ENCODE data around the gene SGMS2.

SGMS2 gene

GRCh38 chr4:107831140-107831539, 6.4 kb downstream of the SGMS2 start:
- no peak for DNase-seq

- no peak for DNase-seq
Observed at GRCh38 chr4:107832275-107832807, 7.6 kb downstream of the SGMS2 start.

GRCh38 chr4:107834241-107834794, 9.6 kb downstream of the SGMS2 start:
- DNase-seq = no peak

DNA sequence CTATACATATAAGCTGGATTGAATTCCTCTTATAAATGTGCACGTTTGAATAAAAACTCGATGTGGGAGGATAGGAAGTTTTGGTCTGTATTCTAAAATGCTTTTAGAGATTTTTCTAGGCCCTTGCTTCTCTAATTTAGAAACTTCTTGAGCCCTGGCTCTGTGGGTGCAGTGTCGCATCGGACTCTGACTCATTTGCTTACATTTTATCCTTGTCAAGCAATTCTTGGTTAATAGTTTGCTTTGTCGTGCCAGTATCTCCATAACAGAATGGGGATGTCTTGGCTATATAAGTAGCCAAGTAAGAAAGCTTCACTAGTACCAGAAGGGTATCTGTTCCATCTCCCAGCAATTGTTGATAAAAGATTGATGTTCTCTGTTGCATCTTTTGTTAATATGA, 10.7 kb downstream of the SGMS2 start:
- no peak for DNase-seq

DNA sequence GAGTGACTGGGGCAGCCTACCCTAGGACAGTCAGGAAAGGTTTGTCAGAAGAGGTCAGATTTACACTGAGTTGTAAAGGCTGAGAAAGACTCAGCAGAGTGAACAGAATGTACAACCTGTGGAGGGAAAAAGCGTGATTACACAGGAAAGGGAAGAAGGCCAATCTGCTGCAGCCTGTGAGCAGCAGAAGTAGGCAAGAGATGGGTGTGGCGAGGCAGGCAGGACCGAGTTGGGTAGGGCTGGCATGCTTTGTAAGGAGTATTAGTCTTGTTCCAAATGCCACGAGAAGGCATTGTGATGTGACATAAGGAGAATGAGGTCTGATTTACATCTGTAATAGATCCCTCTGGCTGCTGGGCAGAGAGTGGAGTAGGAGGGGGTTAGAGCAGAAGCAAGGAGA, 12.6 kb downstream of the SGMS2 start:
- no peak for DNase-seq

GRCh38 chr4:107837776-107838618, 13.3 kb downstream of the SGMS2 start:
- DNase-seq = no peak

GRCh38 chr4:107838861-107839565, 14.3 kb downstream of the SGMS2 start:
- DNase-seq = no peak

- DNase-seq = no peak
Observed at GRCh38 chr4:107843391-107843790, 18.7 kb downstream of the SGMS2 start.

DNA sequence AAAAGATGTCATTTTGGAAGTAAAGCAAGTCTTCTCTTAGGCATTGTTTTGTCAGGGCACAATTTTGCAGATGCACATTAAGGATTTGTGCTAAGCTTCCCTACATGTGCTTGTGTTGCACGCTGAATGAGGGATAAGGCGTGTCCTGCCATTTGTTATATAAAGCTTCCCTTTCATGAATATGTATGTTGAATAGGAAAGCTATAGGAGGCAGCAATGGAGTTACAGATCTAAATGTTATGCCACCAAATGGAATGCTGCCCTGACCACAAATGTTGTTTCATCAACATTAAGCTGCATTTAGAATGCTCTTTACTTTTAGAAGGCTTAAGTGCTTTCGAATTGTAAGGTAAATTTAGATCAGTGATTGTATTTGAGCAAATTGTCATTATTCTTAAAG, 20.9 kb downstream of the SGMS2 start:
- no peak for DNase-seq

GRCh38 chr4:107850438-107850837, 25.7 kb downstream of the SGMS2 start:
- DNase-seq = no peak

GRCh38 chr4:107853444-107854355, 29.0 kb downstream of the SGMS2 start:
- DNase-seq = no peak

- no peak for DNase-seq
Observed at GRCh38 chr4:107854356-107855022, 29.8 kb downstream of the SGMS2 start.

DNA sequence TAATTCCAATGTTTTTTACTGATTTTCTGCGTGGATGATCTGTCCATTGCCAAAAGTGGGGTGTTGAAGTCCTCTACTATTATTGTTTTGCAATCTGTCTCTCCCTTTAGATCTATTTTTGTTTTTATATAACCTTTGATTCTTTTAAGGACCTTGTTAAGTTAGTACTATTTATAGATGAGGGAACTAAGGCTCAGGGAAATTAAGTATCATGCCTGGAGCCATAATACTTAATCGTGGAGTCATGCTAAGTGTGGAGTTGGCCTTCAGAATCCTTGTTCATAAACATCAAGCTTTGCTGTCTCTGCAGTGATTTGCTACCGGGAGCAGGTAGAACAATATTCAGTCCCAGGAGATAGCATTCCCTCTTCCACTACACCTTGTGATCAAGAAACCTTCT, 31.0 kb downstream of the SGMS2 start:
- DNase-seq = no peak

GRCh38 chr4:107856901-107857300, 32.2 kb downstream of the SGMS2 start:
- DNase-seq = no peak

DNA sequence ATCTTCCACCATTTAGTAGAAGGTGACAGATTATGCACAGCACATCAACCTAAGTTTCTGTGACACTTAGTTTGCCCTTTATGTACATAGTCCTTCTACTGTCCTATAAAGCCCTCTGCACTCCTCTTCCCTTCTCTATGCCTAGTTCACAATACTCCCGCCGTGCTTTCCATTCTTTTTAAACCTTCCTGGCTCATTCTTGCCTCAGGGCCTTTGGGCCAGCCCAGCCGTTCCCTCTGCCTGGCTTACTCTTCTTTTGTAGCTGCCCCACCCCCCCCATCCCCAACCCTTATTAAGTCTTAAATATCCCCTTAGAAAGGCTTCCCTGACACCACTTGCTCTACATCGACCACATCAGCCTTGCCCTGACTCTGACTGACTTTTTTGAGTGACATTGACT, 33.0 kb downstream of the SGMS2 start:
- DNase-seq = no peak

DNA sequence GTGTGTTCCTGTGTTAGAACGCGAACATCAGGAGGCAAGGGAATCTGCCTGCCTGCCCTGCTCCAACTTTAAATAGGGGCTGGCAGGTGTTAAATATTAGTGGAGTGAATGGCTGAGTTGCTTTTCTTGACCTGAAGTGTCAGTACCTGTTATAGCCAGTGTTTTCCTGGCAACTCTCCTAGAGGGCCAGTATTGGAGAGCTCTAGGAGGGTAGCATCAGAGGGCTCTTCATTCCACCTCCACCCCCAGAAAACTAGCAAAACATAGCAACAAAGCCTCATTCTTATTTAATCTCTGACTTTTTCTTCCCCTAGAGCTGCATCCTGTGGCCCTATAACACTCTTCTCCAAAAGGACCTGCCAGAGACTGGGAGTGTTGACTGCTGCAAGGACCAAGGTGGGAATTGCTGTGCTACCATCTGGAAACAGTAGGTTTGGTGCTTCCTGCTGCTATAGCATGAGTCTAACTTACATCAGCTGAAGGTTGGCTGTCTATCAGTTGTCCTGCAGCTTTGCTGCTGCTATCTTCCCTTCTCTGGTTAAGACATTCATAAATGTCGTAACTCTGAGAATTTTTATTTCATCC, 33.5 kb downstream of the SGMS2 start:
- DNase-seq = no peak

GRCh38 chr4:107862658-107863057, 37.9 kb downstream of the SGMS2 start:
- no peak for DNase-seq

DNA sequence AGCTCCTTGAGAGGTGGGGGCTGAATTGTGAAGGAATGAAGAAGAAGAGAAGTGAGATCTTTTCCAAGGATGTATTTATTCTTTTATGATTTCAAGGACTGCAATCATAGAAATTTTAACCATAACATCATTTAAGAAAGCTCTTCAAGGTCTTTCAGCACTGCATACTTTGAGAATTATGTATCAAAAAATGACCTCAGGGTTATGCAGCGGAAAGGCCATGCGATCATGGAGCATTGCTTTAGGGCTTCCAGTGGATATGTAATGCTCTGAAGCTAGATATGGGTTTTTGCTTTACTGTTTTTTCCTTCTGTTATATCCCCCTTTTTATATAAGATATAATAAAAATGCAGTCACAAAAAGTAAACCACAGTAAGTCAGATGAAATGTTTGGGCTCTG, 38.7 kb downstream of the SGMS2 start:
- DNase-seq = no peak

DNA sequence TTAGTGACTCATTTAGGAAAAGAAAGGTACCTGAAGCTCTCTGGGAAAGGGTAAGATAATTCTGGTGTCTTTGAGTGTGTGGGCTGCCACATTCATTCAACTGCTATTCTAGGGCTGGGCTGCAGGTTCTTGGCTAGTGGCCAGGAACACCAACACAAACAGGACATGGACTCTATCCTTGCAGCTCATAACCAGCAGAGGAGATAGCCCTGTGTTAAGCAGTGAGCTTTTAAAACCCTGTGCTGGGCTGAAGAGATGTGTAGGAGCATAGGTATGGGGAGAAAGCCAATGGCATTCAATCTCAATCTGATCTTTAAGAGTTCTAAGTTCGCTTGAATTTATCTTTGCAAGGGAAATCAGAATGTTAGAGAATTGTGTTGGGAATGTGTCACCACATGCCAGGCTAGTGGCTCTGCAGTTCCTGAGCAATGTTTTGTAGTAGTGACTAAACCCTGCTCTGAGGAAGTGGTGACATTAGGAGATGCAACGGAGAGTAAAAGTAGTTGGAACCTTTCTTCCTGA, 39.2 kb downstream of the SGMS2 start:
- DNase-seq = no peak

- no peak for DNase-seq
Observed at GRCh38 chr4:107866726-107867125, 42.0 kb downstream of the SGMS2 start.

DNA sequence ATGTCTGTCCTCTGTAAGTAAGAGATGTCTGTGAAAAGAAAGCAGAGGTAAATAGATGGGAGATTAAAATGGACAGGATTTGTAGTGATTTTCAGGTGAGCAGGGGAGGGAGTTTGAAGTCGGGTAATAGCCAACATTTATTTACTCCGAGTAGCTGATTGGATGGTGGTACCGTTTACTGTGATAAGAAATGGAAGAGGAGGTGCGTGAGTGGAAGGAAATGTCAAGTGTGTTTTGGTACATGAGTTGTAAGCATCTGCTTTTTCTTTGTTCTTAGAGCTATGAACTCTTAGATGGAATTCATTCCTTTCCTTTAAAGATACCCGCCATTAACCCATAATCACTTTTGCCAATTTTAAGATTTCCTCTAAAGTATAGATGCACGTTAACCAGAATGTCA, 45.5 kb downstream of the SGMS2 start:
- no peak for DNase-seq
